Chondrocyte (in vitro differentiated cells): ENCODE data around the gene RNF2. TPM values are rescaled to one million over a fixed set of nuclear protein-coding genes. Genes with fewer than 3 reads are reported as not detected.

ENCODE experiments used
- DNase-seq: peaks from one replicate; pipeline ENCODE4 v3.0.0; 2021; ENCODE audit warnings: mixed read lengths, low spot score
- H3K27ac Mint-ChIP-seq: one replicate; pipeline ENCODE4 v1.8.0; 2021; ENCODE audit warnings: mild to moderate bottlenecking, moderate library complexity, mixed read lengths; ENCODE audit not compliant: unreplicated experiment
- H3K27me3 Mint-ChIP-seq: 2 replicates; pipeline ENCODE4 v1.8.0; 2021; ENCODE audit warnings: low read depth, mixed read lengths
- H3K36me3 Mint-ChIP-seq: 2 replicates; pipeline ENCODE4 v1.8.0; 2021; ENCODE audit warnings: low read depth, mixed read lengths
- H3K4me1 Mint-ChIP-seq: 2 replicates; pipeline ENCODE4 v1.8.0; 2021; ENCODE audit warnings: low read depth, mild to moderate bottlenecking, mixed read lengths
- H3K4me3 Mint-ChIP-seq: one replicate; pipeline ENCODE4 v1.8.0; 2021; ENCODE audit warnings: mild to moderate bottlenecking, moderate library complexity, mixed read lengths; ENCODE audit not compliant: unreplicated experiment
- H3K9me3 Mint-ChIP-seq: 2 replicates; pipeline ENCODE4 v1.8.0; 2021; ENCODE audit warnings: low read depth, mixed read lengths
- total RNA-seq: library from RNA; stranded (reverse); gene quantifications from 3 replicates; pipeline ENCODE4 v1.2.1, GENCODE V29; 2021
- TF ChIP-seq, protein P1 (sequence below): fragments of 200-600 bp; sonication (generic); IDR thresholded peaks from 2 replicates; pipeline ENCODE4 v1.5.0; 2021; ENCODE audit warnings: antibody characterized with exemption, mild to moderate bottlenecking, moderate library complexity

RNF2 gene
- total RNA-seq, 1 donor from 2014 or later, result 22.4 TPM

DNA sequence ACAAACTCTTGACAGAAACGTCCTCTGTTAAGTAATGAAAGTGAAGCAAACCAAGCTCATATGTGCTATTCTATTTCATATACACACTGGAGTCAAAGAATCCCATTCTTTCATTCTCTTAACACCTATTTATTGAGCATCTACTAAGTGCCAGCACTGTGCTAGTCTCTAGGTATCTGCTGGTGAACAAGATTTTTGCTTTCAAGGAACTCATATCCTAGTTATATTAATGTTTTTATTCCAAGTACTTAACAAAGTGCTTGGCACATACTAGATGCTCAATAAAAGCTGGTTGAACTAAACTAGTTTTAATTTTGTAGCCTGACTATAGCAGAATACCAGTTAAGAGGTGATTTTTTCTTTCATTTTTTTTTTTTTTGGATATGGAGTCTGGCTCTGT, 3.6 kb upstream of the RNF2 start:
- no peak overlapping the region for H3K27ac Mint-ChIP-seq
- no peaks in the 10 kb centered on the region for H3K27me3 Mint-ChIP-seq
- no peak overlapping the region for H3K4me3 Mint-ChIP-seq
- no peak for DNase-seq
- H3K36me3 Mint-ChIP-seq, result no peaks in the 10 kb centered on the region
- peaks cover 7% of the 10 kb centered on the region for H3K4me1 Mint-ChIP-seq
- TF ChIP-seq, protein P1, sequence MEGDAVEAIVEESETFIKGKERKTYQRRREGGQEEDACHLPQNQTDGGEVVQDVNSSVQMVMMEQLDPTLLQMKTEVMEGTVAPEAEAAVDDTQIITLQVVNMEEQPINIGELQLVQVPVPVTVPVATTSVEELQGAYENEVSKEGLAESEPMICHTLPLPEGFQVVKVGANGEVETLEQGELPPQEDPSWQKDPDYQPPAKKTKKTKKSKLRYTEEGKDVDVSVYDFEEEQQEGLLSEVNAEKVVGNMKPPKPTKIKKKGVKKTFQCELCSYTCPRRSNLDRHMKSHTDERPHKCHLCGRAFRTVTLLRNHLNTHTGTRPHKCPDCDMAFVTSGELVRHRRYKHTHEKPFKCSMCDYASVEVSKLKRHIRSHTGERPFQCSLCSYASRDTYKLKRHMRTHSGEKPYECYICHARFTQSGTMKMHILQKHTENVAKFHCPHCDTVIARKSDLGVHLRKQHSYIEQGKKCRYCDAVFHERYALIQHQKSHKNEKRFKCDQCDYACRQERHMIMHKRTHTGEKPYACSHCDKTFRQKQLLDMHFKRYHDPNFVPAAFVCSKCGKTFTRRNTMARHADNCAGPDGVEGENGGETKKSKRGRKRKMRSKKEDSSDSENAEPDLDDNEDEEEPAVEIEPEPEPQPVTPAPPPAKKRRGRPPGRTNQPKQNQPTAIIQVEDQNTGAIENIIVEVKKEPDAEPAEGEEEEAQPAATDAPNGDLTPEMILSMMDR, result no peak
- H3K9me3 Mint-ChIP-seq, result no peaks in the 10 kb centered on the region

DNA sequence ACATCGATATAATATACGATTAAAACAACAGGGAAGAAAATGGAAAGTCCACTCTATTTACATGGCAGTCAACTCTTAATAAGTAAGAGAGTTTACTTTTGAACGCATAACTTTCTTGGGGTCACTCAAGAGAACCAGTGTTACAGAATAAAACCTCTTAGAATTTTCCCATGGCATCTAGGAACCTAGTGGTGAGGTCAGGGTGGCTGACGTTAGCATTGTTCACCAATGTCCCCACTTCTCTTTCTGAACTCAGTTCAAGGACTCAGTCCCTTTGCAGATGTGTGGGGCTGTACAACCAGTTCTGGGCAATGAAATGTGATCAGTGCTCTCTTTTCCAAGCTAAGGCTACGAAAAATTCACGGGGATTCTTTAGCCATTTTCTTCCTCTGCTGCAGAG, 2.6 kb upstream of the RNF2 start:
- Mint-ChIP-seq H3K4me1 (peaks cover 17% of the 10 kb centered on the region), H3K4me3 (no peak overlapping the region), H3K27me3 (no peaks in the 10 kb centered on the region), H3K36me3 (no peaks in the 10 kb centered on the region), H3K9me3 (no peaks in the 10 kb centered on the region), H3K27ac (no peak overlapping the region)
- TF ChIP-seq, protein P1, result no peak
- no peak for DNase-seq

DNA sequence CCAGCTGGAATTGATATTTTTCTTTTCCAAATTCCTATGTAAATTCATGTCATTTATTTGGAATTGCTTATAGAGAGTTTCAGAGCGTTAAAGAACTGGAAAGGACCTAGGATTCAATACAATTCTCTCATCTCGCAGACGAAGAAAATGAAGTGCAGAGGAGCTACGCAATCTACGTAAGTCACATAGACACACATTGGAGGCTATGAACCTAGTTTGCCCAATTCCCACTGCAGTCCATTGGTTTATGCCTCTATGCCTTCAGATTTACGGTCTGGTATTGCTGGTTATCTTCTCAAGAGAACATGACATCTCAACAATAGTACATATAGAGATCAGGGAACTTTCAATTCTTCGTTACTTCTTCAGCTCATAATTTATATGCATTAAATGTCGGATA, 971 bp upstream of the RNF2 start:
- peaks cover 26% of the 10 kb centered on the region for H3K4me1 Mint-ChIP-seq
- H3K9me3 Mint-ChIP-seq, result no peaks in the 10 kb centered on the region
- no peak for DNase-seq
- H3K27me3 Mint-ChIP-seq, result no peaks in the 10 kb centered on the region
- H3K4me3 Mint-ChIP-seq, result peak overlapping the region; percentile 90
- H3K27ac Mint-ChIP-seq, result peak overlapping the region; percentile 71
- TF ChIP-seq, protein P1, result no peak
- no peaks in the 10 kb centered on the region for H3K36me3 Mint-ChIP-seq

DNA sequence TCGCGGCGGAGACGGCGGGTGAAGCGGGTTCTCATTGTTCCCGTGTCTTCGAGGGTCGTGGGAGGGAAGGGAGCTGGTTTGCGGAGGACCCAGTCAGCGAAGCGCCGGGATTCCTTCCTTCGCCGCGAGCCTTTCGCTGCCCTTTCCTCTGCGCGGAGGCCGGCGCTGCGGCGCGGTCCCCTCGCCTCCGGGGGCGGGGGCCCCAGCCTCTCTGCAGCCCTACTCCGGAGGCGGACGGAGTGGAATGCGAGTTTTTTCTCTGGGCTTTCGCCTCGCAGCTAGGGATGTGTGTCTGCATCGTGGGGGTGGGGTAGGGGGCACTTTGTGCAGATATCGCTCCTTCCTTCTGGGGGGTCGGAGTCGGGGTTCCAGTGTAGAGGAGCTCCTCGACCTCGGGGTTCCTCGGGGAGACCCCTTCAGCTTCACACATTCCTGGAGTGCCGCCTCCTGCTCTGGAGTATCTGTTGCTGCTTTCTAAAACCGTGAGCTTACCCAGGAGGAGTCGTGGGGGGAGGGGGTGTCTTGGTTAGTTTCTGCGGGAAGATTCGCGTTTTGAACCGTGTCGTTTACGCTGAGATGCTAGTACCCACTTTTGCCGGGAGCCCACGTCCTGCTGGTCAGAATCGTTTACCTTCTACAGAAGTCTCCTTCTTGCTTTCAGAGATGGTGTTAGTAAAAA, 595 bp downstream of the RNF2 start:
- peak overlapping the region; percentile 79 for H3K27ac Mint-ChIP-seq
- H3K27me3 Mint-ChIP-seq, result no peaks in the 10 kb centered on the region

DNA sequence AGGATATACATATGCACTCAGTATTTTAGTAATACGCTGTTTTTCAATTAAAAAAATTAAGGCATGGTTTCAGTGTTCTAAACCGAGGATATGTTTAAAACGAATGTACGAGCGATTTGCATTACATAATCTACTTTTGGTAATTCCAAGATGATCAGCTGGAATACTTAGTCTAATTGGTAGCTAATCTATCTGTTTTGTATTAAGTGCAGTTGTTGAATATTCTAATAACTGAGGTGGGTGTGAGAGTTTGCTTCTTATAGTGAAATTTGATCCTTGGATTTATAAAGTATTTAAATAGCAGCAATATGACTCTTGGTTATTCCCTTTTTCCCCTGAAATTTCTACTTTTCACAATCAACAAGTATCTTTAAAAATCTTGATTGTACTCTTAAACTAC, 1.3 kb downstream of the RNF2 start:
- Mint-ChIP-seq H3K27me3 (no peaks in the 10 kb centered on the region), H3K4me1 (peaks cover 39% of the 10 kb centered on the region), H3K4me3 (peak overlapping the region; percentile 90), H3K36me3 (no peaks in the 10 kb centered on the region), H3K27ac (no peak overlapping the region), H3K9me3 (no peaks in the 10 kb centered on the region)
- no peak for DNase-seq
- TF ChIP-seq, protein P1, result no peak

More for the DNA sequence above, 595 bp downstream of the RNF2 start:
- Mint-ChIP-seq H3K4me1 (peaks cover 33% of the 10 kb centered on the region), H3K36me3 (no peaks in the 10 kb centered on the region), H3K4me3 (peak overlapping the region; percentile 90), H3K9me3 (no peaks in the 10 kb centered on the region)
- no peak for DNase-seq
- TF ChIP-seq, protein P1, result no peak
